D341Med (cell line): ENCODE results near the gene UTY.
"Not testable (repeated sequence)": the region's sequence is repeated elsewhere in the genome, so short reads cannot be mapped to it uniquely, and the experiment has no call there.

Source experiments
- DNase-seq: peaks from one replicate; pipeline ENCODE4 v3.0.0; 2012; ENCODE audit warnings: low spot score

Gene UTY

GRCh38 chrY:13299411-13299810 is 180.4 kb downstream of the UTY start:
- no peak for DNase-seq

- no peak for DNase-seq
Observed at GRCh38 chrY:13296176-13296890, 183.5 kb downstream of the UTY start.

DNA sequence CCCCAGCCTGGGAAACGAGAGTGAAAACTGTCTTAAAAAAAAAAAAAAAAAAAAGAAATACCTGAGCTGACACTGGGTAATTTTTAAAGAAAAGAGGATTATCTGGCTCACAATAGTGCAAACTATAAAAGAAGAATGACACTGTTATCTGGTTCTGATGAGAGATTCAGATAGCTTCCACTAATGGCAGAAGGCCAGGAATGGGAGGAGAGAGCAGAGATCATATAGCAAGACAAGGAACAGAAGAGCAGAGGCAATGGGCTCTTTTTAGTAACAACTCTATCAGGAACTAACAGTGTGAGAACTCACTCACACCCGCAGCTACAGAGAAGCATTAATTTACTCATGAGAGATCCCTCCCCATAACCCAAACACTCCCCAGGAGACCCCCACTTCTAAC is 184.8 kb downstream of the UTY start:
- no peak for DNase-seq

DNA sequence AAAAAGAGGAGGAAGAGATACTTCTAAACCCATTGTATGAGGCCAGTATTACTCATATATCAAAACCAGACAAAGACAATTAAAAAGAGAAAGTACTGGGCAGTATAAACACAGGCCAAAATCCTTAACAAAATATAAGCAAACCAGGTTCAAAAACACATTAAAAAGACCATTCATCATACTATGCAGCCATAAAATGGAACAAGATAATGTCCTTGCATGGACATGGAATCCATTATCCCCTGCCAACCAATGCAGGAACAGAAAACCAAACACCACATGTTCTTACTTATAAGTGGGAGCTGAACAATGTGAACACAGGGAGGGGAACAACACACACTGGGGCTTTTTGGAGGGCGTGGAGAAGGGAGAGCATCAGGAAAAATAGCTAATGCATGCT is 188.6 kb downstream of the UTY start:
- DNase-seq = no peak

GRCh38 chrY:13282151-13283054 is 197.4 kb downstream of the UTY start:
- DNase-seq = not testable (repeated sequence)

- no peak for DNase-seq
Observed at GRCh38 chrY:13279561-13279960, 200.3 kb downstream of the UTY start.

GRCh38 chrY:13271706-13272105 is 208.1 kb downstream of the UTY start:
- no peak for DNase-seq

GRCh38 chrY:13253941-13254440 is 225.8 kb downstream of the UTY start:
- DNase-seq = not testable (repeated sequence)

GRCh38 chrY:13250421-13250820 is 229.4 kb downstream of the UTY start:
- DNase-seq = no peak

GRCh38 chrY:13243716-13244115 is 236.1 kb downstream of the UTY start:
- no peak for DNase-seq

GRCh38 chrY:13233901-13234300 is 245.9 kb downstream of the UTY start:
- DNase-seq = no peak

DNA sequence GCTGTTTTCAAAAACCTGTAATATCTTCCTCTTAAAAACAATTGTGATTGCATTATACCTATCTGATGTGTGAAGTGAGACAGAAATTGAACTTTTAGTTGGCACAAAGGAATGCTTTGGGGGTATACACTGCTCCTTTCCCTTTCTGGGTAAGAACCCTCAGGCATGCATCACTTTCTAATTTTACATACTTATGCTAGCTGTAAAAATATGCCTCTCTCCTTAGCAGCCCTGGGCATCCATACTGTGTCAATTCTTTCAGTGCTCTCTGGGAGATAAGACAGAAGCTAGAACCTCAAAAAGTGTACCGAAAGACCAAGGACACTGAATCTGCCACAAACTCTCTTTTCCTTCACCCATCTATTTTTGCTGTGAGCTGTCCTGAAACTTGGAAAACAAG is 246.7 kb downstream of the UTY start:
- no peak for DNase-seq

- no peak for DNase-seq
Observed at GRCh38 chrY:13227354-13227953, 252.4 kb downstream of the UTY start.

DNA sequence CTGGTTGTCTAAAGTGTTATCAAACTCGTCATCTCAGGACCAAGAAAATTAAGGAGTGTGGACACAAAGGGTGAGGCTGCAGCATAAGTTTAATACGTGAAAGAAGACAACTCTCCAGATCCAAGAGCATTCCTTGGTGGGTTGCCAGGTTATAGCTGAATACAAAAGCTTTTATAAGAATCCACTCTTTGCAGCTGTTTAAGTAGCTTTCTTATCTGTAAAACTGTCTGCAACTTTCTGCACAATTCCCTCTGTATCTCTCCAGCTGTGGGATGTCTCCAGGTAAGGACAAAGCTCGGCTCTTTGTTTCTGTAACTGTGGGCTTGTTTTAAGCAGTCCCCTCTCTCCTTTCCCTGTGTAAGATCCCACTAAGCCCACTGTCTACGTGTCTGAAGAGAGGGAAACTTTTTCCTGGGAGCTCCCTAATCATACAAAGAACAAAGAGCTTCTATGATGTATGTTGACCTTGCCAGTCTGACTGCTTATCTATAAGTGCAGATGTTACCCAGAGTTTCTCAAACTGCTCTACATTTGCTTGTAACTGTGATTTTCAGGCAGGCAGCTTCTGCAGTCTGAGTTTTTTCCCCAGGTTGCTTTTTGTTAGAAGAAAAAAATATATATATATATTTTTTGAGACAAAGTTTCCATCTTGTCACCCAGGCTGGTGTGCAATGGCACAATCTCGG is 268.7 kb downstream of the UTY start:
- no peak for DNase-seq

DNA sequence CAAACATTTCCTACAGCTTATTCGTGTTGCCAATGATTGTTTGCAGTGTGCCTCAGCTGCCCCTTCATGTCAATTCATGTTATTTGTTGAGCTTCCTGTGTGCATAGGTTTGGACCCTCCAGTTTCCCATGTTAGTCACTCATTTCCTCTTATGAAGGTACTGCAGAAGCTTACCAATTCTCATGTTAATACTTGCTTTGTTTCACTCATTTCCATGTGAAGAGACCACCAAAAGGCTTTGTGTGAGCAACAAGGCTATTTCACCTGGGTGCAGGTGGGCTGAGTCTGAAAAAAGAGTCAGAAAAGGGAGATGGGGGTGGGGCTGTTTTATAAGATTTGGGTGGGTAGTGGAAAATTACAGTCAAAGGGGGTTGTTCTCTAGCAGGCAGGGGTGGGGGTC is 274.6 kb downstream of the UTY start:
- no peak for DNase-seq
